CD4-positive, alpha-beta T cell treated with Interleukin-15 for 1 hour (primary cell): ENCODE results near the gene ACAN.

Experiments used
- DNase-seq: peaks from one replicate; pipeline ENCODE4 v3.0.0-alpha.2; 2020

The ACAN gene

GRCh38 chr15:88880944-88881740 lies 77.9 kb downstream of the ACAN start:
- DNase-seq = no peak

- no peak for DNase-seq
Observed at GRCh38 chr15:88881775-88882174, 78.5 kb downstream of the ACAN start.

GRCh38 chr15:88882785-88883184 lies 79.5 kb downstream of the ACAN start:
- no peak for DNase-seq

GRCh38 chr15:88887068-88887580 lies 83.9 kb downstream of the ACAN start:
- no peak for DNase-seq

- DNase-seq = no peak
Observed at GRCh38 chr15:88888719-88889118, 85.5 kb downstream of the ACAN start.

- no peak for DNase-seq
Observed at GRCh38 chr15:88890495-88890894, 87.3 kb downstream of the ACAN start.

- no peak for DNase-seq
Observed at GRCh38 chr15:88891540-88892254, 88.5 kb downstream of the ACAN start.

GRCh38 chr15:88894348-88894818 lies 91.1 kb downstream of the ACAN start:
- peak; percentile 78 for DNase-seq

- peak; percentile 40 for DNase-seq
Observed at GRCh38 chr15:88894819-88895767, 91.9 kb downstream of the ACAN start, which contains the start of gene HAPLN3. TSS of gene HAPLN3 (minus strand) at chr15:88895544. CDS start at chr15:88887298, 8,246 bp downstream.

- DNase-seq = no peak
Observed at GRCh38 chr15:88896333-88897033, 93.2 kb downstream of the ACAN start.

GRCh38 chr15:88897142-88897455 lies 93.9 kb downstream of the ACAN start:
- DNase-seq = no peak

- DNase-seq = peak; percentile 69
Observed at GRCh38 chr15:88897456-88898194, 94.4 kb downstream of the ACAN start.

GRCh38 chr15:88898736-88899135 lies 95.5 kb downstream of the ACAN start:
- no peak for DNase-seq

GRCh38 chr15:88899251-88899650 lies 96.0 kb downstream of the ACAN start:
- DNase-seq = no peak

GRCh38 chr15:88900309-88900981 lies 97.2 kb downstream of the ACAN start:
- DNase-seq = no peak

GRCh38 chr15:88900982-88901418 lies 97.8 kb downstream of the ACAN start:
- no peak for DNase-seq

GRCh38 chr15:88901508-88902220 lies 98.4 kb downstream of the ACAN start:
- DNase-seq = no peak

GRCh38 chr15:88902221-88902835 lies 99.1 kb downstream of the ACAN start:
- DNase-seq = no peak

- DNase-seq = no peak
Observed at GRCh38 chr15:88902846-88903245, 99.6 kb downstream of the ACAN start.

- DNase-seq = no peak
Observed at GRCh38 chr15:88904257-88904623, 101.0 kb downstream of the ACAN start.
